Eye (tissue), 1 donor: ENCODE measurements around the gene CAND1.
"Not testable (repeated sequence)": the region's sequence is repeated elsewhere in the genome, so short reads cannot be mapped to it uniquely, and the experiment has no call there.

Experiments
- DNase-seq: peaks from one replicate; pipeline ENCODE4 v3.0.0-alpha.2; 2015

CAND1 gene

DNA sequence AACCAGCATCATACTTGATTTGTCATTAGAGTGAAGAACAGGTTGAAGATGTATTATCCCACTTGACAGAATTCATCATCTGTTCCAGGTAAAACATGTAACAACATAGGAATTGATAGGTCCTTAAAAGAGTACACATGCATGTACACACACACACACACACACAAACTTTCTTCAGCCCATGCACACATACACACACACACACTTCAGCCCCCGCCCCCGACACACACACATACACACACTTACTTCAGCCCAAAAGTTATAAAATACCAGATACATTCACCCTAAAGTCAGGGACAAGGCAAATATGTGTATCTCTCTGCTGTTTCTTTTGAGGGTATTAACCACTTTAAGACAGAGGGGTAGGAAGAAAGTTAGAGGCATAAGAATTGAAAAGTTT, 15.4 kb downstream of the CAND1 start:
- DNase-seq: no peak

DNA sequence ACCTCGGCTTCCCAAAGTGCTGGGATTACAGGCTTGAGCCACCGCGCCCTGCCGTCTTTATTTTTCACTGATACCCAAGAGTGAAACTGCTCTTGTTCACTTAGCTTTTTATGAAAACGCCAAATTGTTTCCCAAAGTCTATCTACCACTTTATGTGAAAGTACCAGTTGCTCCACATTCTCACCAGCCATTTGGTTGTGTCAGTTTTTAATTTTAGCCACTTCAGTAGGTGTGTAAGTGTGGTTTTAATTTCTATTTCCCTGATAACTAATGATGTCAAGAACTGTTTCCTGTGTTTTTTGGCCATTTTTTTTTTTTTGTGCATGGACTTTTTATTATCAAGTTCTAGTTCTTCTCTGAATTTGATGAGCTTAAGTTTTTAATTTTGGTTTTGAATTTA, 17.1 kb downstream of the CAND1 start:
- no peak for DNase-seq

DNA sequence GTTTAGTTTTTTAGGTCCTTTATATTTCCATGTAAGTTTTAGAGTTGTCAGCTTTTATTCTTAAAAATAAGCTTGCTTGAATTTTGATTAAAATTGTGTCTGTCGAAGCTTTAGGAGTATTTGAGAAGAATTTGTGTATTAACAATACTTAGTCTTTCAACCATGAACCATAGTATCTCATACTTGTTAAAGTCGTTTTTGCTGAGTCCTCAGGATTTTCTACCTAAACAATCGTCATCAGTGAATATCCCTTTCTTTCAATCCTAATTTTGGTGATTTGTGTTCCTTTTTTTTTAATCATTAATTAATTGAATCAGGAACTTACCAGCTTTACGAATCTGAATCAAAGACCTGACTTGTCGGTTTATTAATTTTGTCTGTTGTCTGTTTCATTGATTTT, 18.2 kb downstream of the CAND1 start:
- DNase-seq: no peak

DNA sequence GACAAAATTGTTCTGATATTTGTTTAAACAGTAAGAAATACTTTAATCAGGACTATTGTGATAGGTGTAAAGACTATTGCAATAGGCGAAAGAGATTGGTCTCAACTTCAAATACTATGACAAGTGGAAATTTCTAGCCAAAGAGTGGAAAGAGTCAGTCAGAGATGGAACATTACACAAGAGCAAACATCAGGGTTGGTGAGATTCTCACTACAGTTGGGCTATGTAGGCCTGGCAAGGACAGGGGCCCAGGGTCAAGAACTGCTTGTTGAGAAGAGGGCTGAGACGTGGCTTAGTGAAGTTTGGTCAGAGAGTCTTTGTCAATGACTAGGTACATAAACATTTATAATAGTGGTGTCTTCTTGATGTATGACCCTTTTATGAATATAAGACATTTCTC, 19.4 kb downstream of the CAND1 start:
- no peak for DNase-seq

DNA sequence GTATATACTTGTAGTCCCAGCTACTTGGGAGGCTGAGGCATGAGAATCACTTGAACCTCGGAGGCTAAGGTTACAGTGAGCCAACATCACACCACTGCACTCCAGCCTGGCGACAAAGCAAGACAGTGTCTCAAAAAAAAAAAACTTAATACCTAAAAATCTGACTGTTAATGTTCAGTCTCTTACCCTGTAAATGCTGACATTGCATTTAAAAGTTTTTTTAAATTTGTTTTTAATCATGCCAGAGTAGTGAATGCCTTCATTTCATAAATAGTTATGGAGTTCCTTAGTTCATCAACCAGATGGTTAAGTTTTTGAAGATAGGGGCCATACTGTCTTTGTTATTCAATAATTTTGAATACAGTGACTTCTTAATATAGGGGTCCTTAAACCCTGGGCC, 21.2 kb downstream of the CAND1 start:
- no peak for DNase-seq

DNA sequence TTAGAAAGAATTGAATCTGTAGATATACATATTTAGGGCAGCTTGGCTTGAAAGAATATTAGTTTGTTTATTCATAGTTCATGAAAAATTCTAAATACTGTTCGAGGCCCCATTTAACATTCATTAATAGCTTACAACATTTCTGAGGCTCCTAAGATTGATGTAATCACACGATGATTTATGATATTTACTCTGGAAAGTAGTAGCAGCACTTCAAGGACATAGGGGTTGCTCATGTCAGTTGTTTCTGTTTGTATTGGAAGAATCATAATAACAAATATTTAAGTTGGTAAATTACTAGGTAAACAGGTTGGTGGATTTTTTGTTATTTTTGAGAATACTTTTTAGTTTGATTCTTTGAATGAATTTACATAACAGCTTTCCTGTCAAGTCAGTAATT, 30.4 kb downstream of the CAND1 start:
- no peak for DNase-seq

DNA sequence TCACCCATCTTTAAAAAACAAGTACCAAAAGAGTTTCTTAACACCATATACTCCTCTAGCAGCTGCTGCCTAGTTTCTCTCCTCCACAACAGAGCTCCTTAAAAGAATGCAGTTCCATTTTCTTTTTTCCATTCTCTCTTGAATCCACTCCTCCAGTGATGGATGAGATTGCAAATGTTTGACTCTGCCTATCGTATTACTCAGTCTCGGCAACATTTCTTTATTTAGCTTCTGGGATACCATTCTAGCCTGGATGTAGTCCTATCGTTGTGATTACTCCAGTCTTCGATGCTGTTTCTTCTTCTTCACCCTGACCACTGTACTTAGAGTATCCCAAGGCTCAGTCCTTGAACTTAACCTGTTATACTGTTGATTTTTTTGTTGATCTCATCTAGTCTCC, 30.8 kb downstream of the CAND1 start:
- DNase-seq: no peak

DNA sequence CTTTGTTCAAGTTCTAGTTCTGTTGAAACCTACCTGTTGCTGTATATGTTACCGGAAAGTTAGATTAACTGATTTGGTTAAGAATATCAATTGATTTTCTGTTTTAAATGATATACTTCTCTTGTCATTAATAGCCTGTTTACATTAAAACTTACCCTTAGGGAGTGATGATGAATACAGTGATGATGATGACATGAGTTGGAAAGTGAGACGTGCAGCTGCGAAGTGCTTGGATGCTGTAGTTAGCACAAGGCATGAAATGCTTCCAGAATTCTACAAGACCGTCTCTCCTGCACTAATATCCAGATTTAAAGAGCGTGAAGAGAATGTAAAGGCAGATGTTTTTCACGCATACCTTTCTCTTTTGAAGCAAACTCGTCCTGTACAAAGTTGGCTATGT, 33.0 kb downstream of the CAND1 start:
- no peak for DNase-seq

DNA sequence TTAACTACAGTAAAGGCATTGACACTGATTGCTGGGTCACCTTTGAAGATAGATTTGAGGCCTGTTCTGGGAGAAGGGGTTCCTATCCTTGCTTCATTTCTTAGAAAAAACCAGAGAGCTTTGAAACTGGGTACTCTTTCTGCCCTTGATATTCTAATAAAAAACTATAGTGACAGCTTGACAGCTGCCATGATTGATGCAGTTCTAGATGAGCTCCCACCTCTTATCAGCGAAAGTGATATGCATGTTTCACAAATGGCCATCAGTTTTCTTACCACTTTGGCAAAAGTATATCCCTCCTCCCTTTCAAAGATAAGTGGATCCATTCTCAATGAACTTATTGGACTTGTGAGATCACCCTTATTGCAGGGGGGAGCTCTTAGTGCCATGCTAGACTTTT, 36.4 kb downstream of the CAND1 start:
- DNase-seq: no peak

DNA sequence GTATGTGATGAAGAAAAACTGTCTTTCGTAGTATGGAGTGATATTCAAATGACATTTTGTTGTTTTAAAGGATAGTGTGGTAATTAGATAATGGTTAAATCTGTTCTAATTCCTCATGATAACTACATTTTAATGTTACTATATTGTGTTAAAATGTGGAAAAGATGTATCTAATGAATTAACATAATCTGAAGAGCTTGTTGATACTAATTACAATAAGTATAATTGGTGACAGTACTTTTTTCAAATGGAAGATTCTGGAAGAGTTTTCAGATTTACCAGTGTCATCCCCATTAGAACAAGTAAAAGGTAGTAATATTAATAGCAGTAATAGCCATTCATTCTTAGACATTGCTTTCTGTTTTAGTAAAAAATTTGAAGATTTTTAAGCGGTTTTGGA, 37.6 kb downstream of the CAND1 start:
- DNase-seq: no peak

DNA sequence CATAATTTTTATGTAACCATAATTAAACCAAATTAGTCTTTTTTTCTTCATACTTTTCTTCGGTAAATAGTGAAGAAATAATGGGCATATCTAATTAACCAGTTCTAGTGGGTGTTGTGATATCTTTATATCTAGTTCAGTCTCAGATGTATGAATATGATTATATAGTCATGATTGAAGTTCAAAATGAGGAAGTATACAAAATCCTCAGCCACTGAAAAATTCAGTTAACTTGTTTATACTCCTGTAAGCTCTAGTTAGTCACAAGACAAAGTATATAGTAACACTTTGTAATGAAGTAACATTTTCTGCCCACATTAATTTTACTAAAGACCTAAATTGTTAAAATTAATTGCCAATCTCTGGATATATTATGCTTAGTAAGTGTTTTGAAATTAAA, 46.5 kb downstream of the CAND1 start:
- no peak for DNase-seq

DNA sequence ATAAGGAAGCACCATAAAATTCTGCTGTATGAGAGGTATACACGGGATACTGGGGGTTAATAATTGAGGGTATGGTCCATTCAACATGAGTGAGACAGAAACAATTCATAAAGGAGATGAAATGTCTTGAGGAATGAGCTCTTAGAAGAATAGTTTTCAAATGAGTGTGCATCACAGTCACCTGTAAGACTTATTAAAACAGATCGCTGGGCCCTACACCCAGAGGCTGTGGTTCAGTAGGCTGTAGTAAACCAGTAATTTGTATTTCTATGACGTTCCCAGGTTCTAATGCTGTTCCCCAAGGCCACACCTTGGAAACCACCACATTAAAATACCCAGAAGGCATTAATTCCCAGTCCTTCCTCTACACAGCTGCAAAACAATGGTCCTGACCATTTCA, 49.6 kb downstream of the CAND1 start:
- DNase-seq: no peak

DNA sequence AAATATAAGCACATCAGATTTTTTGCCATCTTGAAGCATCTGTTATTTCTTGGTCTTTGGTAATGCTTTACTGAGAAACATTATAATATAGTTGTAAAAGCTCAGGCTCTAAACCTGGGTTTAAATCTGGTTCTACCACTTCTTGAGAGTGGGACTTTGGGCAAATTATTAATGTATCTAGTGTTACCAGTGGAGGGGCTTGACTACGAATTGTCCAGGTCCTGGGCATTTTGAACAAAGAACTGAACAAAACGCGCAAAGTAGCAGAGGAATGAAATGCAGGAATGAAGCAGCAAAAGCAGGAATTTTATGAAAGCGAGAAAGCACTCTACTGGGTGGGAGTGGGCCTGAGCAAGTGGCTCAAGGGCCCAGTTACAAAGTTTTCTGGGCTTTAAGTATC, 50.8 kb downstream of the CAND1 start:
- DNase-seq: no peak

DNA sequence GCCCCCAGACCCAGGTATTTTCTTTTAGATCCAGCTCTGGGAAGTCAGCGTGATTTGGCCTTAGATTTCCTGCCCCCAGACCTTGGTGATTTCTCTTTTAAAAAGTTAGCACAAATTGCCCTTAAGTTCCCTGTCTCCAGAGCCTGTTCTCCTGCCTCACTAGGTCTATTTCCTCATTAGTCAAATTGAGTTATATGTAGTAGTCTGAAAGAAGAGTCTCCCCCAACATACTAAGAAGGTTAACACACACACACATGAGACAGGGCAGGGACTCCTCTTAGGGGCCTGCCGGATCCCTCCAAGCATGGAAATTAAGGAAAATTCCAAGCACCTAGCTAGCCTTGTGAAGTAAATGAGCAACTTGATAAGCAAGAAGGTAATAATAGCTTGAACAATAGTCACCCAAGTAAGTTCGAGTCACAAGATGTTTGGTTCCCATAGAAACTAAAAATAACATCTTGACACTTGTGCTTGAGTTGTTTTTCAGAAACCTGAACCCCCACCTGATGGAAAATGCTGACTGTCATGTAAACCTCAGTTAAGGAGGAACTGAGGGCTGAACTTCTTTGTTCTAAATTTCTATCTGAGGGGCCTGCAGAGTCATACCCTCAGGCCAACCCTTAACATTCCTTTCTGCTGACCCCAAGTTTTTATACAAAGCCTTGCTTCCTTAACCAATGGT, 51.6 kb downstream of the CAND1 start:
- DNase-seq: no peak

DNA sequence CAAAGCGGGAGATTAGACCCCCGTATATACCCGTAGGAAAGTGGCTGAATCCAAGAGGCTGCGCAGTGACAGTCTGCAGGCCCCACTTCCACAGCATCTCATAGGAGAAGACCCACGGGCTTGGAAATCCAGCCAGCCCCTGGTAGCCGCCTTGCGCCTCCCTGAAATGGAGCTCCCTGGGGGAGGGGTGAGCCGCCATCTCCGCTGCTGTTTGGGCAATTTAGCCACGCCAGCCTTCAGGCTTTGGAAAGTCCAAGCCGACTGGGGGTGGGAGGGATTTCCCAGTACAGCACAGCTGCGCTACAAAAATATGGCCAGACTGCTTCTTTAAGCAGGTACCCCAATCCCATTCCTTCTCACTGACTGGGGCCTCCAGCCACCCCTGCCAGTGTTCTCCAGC, 53.4 kb downstream of the CAND1 start:
- DNase-seq: no peak

DNA sequence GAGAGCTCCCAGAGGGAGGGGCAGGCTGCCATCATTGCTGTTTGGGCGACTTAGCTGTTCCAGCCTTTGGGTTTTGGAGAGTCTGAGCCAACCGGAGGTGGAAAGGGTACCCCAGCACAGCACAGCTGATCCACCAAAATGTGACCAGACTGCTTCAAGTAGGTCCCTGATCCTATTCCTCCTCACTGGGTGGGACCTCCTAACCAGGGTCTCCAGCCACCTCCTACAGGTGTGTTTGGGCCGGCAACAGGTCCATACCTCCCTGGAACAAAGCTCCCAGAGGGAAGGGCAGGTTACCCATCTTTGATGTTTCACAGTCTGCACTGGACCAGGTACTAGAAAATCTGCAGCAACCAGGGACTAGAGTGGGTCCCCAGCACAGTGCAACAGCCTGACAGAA, 53.8 kb downstream of the CAND1 start:
- DNase-seq: no peak

DNA sequence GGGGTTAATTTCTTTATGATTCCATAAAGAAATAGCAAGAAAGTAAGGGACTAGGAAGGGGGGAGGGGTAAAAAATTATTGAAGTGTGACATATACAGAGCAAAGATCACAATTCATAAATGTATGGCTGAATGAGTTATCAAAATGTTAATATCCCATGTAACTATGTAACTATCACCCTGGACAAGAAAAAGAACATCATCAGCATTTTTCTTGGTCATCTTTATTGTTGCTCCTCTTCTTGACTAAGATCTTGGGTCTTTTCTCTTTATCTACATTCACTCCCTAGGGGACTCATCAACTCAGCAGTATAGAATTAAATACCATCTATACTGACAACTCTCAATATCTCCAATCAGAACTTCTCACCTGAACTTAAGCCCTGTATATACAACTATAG, 57.5 kb downstream of the CAND1 start:
- no peak for DNase-seq

DNA sequence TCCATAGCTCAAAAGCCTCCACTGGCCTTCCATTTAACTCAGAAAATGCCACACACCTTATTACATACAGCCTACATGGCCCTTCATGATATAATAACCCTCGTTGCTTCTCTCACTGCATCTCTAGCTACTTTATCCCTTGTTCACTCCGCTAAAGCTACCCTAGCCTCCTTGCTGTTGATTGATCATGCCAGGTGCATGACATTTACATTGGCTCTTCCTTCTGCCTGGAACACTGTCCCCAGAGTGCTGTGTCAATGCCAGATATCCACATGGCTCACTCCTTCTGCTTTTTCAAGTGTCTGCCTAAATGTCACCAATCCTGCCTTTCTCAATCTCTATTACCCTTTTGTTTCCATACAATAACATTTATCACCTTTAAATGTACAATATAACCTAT, 58.3 kb downstream of the CAND1 start:
- DNase-seq: no peak

DNA sequence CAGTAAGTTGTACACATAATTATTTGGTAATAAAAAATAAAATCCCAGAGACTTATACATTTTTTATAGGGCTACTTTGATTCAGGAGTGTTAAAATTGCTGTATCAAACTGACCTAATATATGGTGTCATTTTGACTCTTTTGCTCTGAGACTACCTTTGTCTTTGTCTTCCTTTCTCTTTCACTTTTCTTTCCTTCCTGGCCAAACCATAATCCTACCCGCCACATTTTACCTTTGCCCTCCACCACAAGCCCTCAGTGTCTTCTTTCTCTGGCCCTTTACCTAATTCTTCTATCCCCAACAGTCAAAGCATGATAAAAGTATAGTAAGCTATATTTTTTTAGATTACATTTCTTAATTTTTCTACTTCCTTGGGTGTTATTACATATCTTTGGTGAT, 62.0 kb downstream of the CAND1 start:
- no peak for DNase-seq

DNA sequence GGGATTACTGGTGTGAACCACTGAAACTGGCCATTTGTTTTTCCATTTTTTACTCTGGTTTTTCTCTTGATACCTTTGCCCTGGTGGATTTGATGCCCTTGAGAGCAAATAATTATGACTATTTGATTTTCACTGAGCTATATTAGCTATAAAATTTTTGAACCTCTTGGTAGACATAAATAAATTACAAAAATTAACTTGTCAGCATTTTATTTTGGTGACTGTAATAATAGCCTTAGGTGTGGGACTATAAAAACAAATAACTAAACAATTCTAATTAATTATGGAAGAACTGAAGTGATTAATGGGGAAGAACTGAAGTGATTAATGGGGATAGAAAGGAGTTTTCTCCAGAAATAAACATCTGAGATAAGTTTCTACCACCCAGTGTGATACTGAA, 62.7 kb downstream of the CAND1 start:
- no peak for DNase-seq

DNA sequence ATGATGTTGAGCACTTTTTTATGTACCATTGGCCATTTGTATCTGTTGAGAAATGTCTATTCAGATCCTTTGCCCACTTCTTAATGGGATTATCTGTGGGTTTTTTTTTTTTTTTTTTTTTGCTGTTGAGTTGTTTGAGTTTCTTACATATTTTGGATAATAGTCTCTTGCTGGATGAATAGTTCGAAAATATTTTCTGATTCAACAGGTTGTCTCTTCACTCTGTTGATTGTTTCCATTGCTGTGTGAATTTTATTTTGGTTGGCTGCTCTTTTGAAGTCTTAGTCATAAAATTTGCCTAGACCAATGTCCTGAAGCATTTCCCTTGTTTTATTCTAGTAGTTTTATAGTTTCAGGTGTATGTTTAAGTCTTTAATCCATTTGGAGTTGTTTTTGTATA, 64.5 kb downstream of the CAND1 start:
- no peak for DNase-seq

DNA sequence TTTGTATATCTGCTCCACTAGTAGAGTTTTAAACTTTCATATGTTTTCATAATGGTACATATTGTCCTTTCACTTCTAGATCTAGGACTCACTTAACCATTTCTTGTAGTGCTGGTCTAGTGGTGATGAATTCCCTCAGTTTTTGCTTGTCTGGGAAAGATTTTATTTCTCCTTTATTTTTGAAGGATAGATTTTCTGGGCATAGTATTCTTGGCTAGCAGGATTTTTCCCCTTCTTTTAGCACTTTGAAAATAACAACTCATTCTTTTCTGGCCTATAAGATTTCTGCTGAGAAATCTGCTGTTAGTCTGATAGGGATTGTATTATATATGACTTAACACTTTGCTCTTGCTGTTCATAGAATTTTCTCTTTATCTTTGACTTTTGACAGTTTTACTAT, 69.3 kb downstream of the CAND1 start:
- DNase-seq: no peak

DNA sequence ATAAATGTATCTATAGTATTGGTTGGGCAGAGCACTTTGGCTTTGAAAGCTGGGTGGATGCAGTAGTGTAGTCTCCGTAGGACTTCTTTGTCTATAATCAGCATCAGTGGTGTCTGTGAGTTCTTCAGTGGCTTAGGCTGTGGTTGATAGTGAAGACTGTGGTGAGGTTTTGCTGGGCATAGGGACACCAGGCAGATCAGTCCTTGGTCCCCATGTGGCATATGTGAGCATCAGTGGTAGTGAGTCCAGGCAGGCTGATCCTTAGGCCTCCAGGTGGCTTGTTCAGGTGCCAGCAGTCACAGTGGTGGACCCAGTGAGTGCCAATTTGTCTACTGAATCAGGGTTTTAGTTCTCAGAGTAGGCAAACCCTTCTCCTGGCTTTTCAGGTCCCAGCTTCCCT, 70.4 kb downstream of the CAND1 start:
- DNase-seq: no peak

DNA sequence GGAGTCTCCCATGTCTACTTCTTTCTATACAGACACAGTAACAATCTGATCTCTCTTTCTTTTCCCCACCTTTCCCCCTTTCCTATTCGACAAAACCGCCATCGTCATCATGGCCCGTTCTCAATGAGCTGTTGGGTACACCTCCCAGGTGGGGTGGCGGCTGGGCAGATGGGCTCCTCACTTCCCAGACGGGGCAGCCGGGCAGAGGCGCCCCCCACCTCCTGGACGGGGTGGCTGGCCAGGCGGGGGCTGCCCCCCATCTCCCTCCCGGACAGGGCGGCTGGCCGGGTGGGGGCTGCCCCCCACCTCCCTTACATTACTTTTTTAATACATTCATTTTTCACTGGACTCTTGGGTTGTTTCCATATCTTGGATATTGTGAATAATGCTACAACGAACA, 71.9 kb downstream of the CAND1 start:
- not testable (repeated sequence) for DNase-seq

DNA sequence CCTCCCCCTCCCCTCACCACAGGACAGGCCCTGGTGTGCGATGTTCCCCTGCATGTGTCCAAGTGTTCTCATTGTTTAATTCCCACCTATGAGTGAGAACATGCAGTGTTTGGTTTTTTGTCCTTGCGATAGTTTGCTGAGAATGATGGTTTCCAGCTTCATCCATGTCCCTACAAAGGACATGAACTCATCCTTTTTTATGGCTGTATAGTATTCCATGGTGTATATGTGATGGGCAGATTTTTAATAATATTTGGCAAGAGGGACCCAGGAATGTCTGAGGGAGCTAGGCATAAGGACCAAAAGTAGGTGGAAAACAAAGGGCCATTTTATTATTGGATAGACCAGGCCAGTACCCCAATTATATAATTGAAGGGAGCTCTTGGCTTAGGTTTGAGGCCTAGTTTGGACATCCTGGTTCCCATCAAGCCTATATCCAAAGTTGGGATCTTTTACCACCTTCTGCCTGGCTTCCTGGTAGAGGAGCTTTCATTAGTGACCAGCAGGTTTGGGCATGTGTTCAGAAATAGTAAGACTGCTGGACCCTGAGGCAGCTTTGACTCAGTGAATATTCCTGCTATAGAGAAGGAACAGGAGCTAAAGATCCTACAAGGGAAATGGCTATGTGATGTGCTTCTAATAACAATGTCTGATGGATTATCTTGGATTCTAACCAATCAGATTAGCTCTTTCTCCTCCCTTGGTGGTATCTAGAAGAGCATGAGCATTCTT, 76.0 kb downstream of the CAND1 start:
- no peak for DNase-seq
